Skeletal muscle satellite cell (primary cell): ENCODE results near the gene IGF2BP1.

Experiments
- H3K27me3 ChIP-seq: 2 replicates; pipeline ENCODE4 v1.7.0; 2013; ENCODE audit warnings: low read length; ENCODE audit not compliant: control insufficient read depth, insufficient read depth
- H3K36me3 ChIP-seq: 2 replicates; pipeline ENCODE4 v1.7.0; 2013; ENCODE audit warnings: mild to moderate bottlenecking, control low read depth, low read length; ENCODE audit not compliant: insufficient read depth
- H3K4me1 ChIP-seq: 2 replicates; pipeline ENCODE4 v1.7.0; 2013; ENCODE audit warnings: low read length; ENCODE audit not compliant: control insufficient read depth, insufficient read depth
- H3K4me2 ChIP-seq: 2 replicates; pipeline ENCODE4 v1.7.0; 2013; ENCODE audit warnings: mild to moderate bottlenecking, low read length
- H3K4me3 ChIP-seq: 2 replicates; pipeline ENCODE4 v1.7.0; 2013; ENCODE audit warnings: low read length
- H3K9ac ChIP-seq: 2 replicates; pipeline ENCODE4 v1.7.0; 2013; ENCODE audit warnings: mild to moderate bottlenecking, low read depth, low read length, moderate library complexity
- H3K9me3 ChIP-seq: replicated peaks from 2 replicates; pipeline ENCODE4 v1.7.0; 2013; ENCODE audit warnings: mild to moderate bottlenecking, control low read depth, low read length

The IGF2BP1 gene

DNA sequence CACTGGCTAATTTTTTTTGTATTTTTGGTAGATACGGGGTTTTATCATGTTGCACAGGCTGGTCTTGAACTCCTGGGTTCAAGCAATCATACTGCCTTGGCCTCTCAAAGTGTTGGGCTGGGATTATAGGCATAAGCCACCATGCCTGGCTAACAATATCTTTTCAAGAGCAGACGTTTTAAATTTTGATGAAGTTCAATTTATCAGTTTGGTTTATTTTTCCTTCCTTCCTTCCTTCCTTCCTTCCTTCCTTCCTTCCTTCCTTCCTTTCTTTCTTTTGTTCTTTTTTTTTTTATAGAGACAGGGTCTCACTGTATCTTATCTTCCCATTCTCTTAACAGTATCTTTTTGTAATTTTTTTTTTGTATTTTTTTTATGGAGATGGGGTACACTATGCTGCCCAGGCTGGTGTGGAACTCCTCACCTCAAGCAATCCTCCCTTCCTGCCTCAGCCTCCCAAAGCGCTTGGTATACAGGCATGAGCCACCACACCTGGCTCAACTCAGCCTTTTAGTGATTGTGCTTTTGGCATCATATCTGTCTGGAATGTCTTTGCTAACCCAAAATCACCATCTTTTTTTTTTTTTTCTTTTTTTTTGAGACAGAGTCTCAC is 15.2 kb upstream of the IGF2BP1 start:
- H3K36me3 ChIP-seq = no peaks in the 10 kb centered on the region
- H3K9me3 ChIP-seq = no peaks in the 10 kb centered on the region
- no peak overlapping the region for H3K9ac ChIP-seq
- no peak overlapping the region for H3K4me2 ChIP-seq
- peaks cover 13% of the 10 kb centered on the region for H3K27me3 ChIP-seq
- H3K4me3 ChIP-seq = no peak overlapping the region
- H3K4me1 ChIP-seq = no peaks in the 10 kb centered on the region

DNA sequence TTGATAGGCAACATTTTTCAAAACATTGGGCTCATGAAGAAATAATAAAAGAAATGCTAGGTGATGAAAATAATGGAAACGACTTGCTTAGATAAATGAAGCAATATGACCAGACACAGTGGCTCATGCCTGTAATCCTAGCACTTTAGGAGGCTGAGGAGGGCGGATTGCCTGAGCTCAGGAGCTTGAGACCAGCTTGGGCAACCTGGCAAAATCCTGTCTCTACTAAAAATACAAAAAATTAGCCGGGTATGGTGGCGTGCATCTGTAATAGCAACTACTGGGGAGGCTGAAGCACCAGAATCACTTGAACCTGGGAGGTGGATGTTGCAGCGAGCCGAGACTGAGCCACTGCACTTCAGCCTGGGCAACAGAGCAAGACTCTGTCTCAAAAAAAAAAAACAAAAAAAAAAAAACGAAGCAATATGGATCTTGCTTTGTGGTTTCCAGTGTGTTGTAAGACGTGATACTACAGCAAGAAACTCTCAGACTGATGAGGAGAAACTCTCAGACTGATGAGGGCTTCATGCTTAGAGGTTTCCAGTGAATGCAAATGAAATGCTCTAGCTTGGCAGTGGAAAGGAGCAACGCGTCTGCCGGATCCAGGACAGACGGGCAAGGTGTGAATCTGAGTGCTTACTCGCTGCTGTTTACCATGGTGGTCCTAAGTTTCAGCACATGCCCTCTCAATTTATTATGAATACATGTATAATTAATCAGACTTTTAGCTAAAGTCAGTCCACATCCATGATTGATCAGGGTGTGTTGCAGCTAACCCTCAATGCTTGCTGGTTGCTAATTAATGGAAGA is 11.5 kb upstream of the IGF2BP1 start:
- Histone ChIP-seq H3K9me3 (no peaks in the 10 kb centered on the region), H3K4me2 (no peak overlapping the region), H3K36me3 (no peaks in the 10 kb centered on the region), H3K4me1 (no peaks in the 10 kb centered on the region), H3K4me3 (no peak overlapping the region), H3K27me3 (peaks cover 37% of the 10 kb centered on the region), H3K9ac (no peak overlapping the region)

GRCh38 chr17:48989100-48989499 is 8.1 kb upstream of the IGF2BP1 start:
- H3K36me3 ChIP-seq = no peaks in the 10 kb centered on the region
- H3K4me3 ChIP-seq = no peak overlapping the region
- no peak overlapping the region for H3K9ac ChIP-seq
- peaks cover 71% of the 10 kb centered on the region for H3K27me3 ChIP-seq
- H3K4me2 ChIP-seq = no peak overlapping the region
- H3K4me1 ChIP-seq = no peaks in the 10 kb centered on the region
- H3K9me3 ChIP-seq = no peaks in the 10 kb centered on the region

- H3K4me3 ChIP-seq = no peak overlapping the region
- no peaks in the 10 kb centered on the region for H3K36me3 ChIP-seq
- no peaks in the 10 kb centered on the region for H3K9me3 ChIP-seq
- H3K4me1 ChIP-seq = peaks cover 4% of the 10 kb centered on the region
- H3K9ac ChIP-seq = no peak overlapping the region
- H3K4me2 ChIP-seq = no peak overlapping the region
- peaks cover 78% of the 10 kb centered on the region for H3K27me3 ChIP-seq
Observed at GRCh38 chr17:48990882-48991357, 6.3 kb upstream of the IGF2BP1 start.

GRCh38 chr17:48992444-48992843 is 4.7 kb upstream of the IGF2BP1 start:
- Histone ChIP-seq H3K9ac (no peak overlapping the region), H3K4me3 (no peak overlapping the region), H3K36me3 (no peaks in the 10 kb centered on the region), H3K4me2 (no peak overlapping the region), H3K9me3 (no peaks in the 10 kb centered on the region), H3K27me3 (peaks cover 80% of the 10 kb centered on the region), H3K4me1 (peaks cover 10% of the 10 kb centered on the region)

GRCh38 chr17:48993305-48993704 is 3.9 kb upstream of the IGF2BP1 start:
- Histone ChIP-seq H3K9me3 (no peaks in the 10 kb centered on the region), H3K36me3 (no peaks in the 10 kb centered on the region), H3K4me2 (no peak overlapping the region), H3K4me1 (peaks cover 10% of the 10 kb centered on the region), H3K4me3 (no peak overlapping the region), H3K27me3 (peaks cover 75% of the 10 kb centered on the region), H3K9ac (no peak overlapping the region)

DNA sequence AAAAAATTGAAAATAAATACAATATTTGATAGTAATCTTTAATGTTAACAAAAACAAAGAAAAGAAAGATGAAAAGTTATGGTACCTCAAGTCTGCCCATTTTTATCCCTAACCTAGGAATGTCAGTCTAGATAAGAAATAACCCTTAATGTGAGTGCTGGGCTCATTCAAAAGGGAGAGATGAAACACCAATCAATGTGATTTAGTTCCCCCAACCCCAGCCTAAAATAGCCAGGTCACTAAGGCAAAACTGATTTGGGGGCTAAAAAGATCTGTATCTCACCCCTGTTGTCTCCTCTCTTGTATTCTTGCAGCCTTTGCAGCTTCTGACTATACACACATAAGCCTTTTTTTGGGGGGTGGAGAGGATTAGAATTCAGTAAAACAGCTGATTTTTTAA is 3.2 kb upstream of the IGF2BP1 start:
- Histone ChIP-seq H3K9me3 (no peaks in the 10 kb centered on the region), H3K4me3 (no peak overlapping the region), H3K36me3 (no peaks in the 10 kb centered on the region), H3K4me2 (no peak overlapping the region), H3K4me1 (peaks cover 10% of the 10 kb centered on the region), H3K9ac (no peak overlapping the region), H3K27me3 (peaks cover 75% of the 10 kb centered on the region)

- Histone ChIP-seq H3K36me3 (no peaks in the 10 kb centered on the region), H3K27me3 (peaks cover 69% of the 10 kb centered on the region), H3K9me3 (no peaks in the 10 kb centered on the region), H3K9ac (no peak overlapping the region), H3K4me3 (no peak overlapping the region), H3K4me2 (peak overlapping the region; percentile 81), H3K4me1 (peaks cover 14% of the 10 kb centered on the region)
Observed at GRCh38 chr17:48994549-48995303, 2.5 kb upstream of the IGF2BP1 start.

DNA sequence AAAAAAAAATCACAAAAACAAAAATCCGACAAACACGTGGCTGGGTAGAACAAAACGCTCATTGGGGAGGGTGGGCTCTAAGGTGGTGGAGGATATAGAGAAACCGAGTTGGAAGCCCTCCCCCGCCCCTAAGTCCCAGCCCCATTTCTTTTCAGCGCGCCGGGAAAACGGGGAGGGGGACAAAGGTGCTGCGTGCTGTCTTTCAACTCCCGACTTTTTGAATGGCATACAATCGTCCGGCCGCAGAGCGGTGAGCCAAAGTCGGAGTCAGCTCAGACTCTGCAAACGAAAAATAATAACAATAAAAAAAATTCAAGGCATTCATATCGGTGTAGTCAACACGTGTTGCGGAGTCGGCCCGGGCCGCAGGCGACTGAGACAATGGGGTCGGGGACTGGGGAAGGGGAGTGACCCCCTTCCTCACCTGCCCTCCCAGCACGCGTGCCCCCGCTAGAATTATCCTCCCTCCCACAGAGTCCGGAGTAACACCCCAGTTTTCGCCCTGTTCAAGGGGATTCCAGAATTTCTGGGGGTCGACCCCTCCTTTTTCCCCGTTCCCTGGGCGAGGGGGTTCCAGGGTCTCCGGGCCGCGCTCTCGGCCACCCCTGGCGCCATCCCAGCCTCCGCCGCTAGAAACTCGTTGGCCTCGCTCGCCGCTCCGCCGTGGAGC is 1.7 kb upstream of the IGF2BP1 start:
- Histone ChIP-seq H3K9ac (no peak overlapping the region), H3K36me3 (no peaks in the 10 kb centered on the region), H3K9me3 (no peaks in the 10 kb centered on the region), H3K27me3 (peaks cover 62% of the 10 kb centered on the region), H3K4me1 (peaks cover 20% of the 10 kb centered on the region), H3K4me3 (peak overlapping the region; percentile 85), H3K4me2 (peak overlapping the region; percentile 81)

- Histone ChIP-seq H3K9ac (peak overlapping the region; percentile 92), H3K4me3 (peak overlapping the region; percentile 85), H3K36me3 (no peaks in the 10 kb centered on the region), H3K9me3 (no peaks in the 10 kb centered on the region), H3K4me2 (peak overlapping the region; percentile 81), H3K27me3 (peaks cover 56% of the 10 kb centered on the region), H3K4me1 (peaks cover 24% of the 10 kb centered on the region)
Observed at GRCh38 chr17:48995974-48996721, 1.0 kb upstream of the IGF2BP1 start.
